HCT116 (cell line): ENCODE measurements around the gene WASF1. TPM values are rescaled to one million over a fixed set of nuclear protein-coding genes. Genes with fewer than 3 reads are reported as not detected.

ENCODE experiments used
- ATAC-seq: fragments of 200-7000 bp; cut with Tn5 transposase; 2 replicates; pipeline ENCODE4 v1.9.1; 2020; ENCODE audit warnings: mild to moderate bottlenecking, moderate library complexity
- BruUV-seq: library from RNA; stranded (reverse); fragments of 400-500 nt; replicated peaks from 2 replicates; lab custom pipeline; 2021; lab: Mats Ljungman, UMichigan
- CTCF ChIA-PET: fragments of 300-600 bp; sonication (Branson Sonifier 250); formaldehyde crosslinking; loops from one replicate; lab custom pipeline; 2021; ENCODE audit warnings: antibody characterized with exemption; lab: Charles Lee
- POLR2A ChIA-PET: fragments of 300-600, 350-600 bp; sonication (Branson Sonifier 250); formaldehyde crosslinking; loops from one replicate; lab custom pipeline; 2021; ENCODE audit warnings: antibody characterized with exemption; lab: Charles Lee
- RAD21 ChIA-PET, 2 experiments: fragments of 300-600 bp; sonication (Branson Sonifier 250); formaldehyde crosslinking; loops; one replicate each; lab custom pipeline; 2023; ENCODE audit warnings: low total read pairs in 2 of 2; ENCODE audit not compliant: uncharacterized antibody in 2 of 2, unreplicated experiment in 2 of 2, low non-redundant PET in 1 of 2; lab: Charles Lee
- DNase-seq: peaks from one replicate; pipeline ENCODE4 v3.0.0-alpha.2; 2010; ENCODE audit warnings: low read depth, low spot score
- H2AFZ ChIP-seq: fragments of 200-600 bp; shearing (Covaris generic), sonication (generic); 2 replicates; pipeline ENCODE4 v1.6.1; 2017; ENCODE audit warnings: low read depth, mixed run types, mixed read lengths, antibody characterized with exemption, low read length; ENCODE audit not compliant: poor library complexity, severe bottlenecking
- H3K27ac ChIP-seq: 2 replicates; pipeline ENCODE4 v1.5.1; 2012; ENCODE audit warnings: low read depth, low read length
- H3K27me3 ChIP-seq: fragments of 200-600 bp; sonication (generic); 2 replicates; pipeline ENCODE4 v1.6.1; 2016; ENCODE audit warnings: mixed run types, low read length, mixed read lengths; ENCODE audit not compliant: insufficient read depth
- H3K36me3 ChIP-seq, 2 experiments: fragments of 200-500 bp in 1 of 2; fragments of 200-600 bp in 1 of 2; sonication (Bioruptor generic) in 1 of 2; sonication (generic) in 1 of 2; 2 replicates each; pipeline versions ENCODE4 v1.5.1 to v1.6.1; 2014 to 2016; ENCODE audit warnings: low read length in 2 of 2, inconsistent platforms in 1 of 2, mixed read lengths in 1 of 2, mixed run types in 1 of 2; ENCODE audit not compliant: insufficient read depth in 2 of 2, control insufficient read depth in 1 of 2
- H3K4me1 ChIP-seq, 2 experiments: fragments of 200-600 bp in 1 of 2; sonication (generic) in 1 of 2; 2 replicates each; pipeline versions ENCODE4 v1.5.1 to v1.6.1; 2012 to 2017; ENCODE audit warnings: low read length in 2 of 2, inconsistent platforms in 1 of 2, mild to moderate bottlenecking in 1 of 2, mixed read lengths in 1 of 2, mixed run types in 1 of 2, moderate library complexity in 1 of 2; ENCODE audit not compliant: insufficient read depth in 2 of 2, control insufficient read depth in 1 of 2
- H3K4me2 ChIP-seq: fragments of 200-600 bp; sonication (generic); 2 replicates; pipeline ENCODE4 v1.6.1; 2017; ENCODE audit warnings: mixed run types, low read length, mixed read lengths
- H3K4me3 ChIP-seq, 2 experiments: fragments of 200-600 bp in 1 of 2; sonication (generic) in 1 of 2; replicated peaks in 1 of 2; 2 replicates each; pipeline ENCODE4 v1.5.1; 2011 to 2016; ENCODE audit warnings: low read length in 2 of 2, control low read depth in 1 of 2, low read depth in 1 of 2, mild to moderate bottlenecking in 1 of 2, mixed read lengths in 1 of 2, mixed run types in 1 of 2
- H3K79me2 ChIP-seq: fragments of 200-600 bp; sonication (generic); 2 replicates; pipeline ENCODE4 v1.6.1; 2017; ENCODE audit warnings: mild to moderate bottlenecking, mixed run types, low read length, moderate library complexity, mixed read lengths; ENCODE audit not compliant: insufficient read depth
- H3K9ac ChIP-seq: fragments of 200-600 bp; sonication (generic); 2 replicates; pipeline ENCODE4 v1.6.1; 2016; ENCODE audit warnings: low read length, mixed read lengths
- H3K9me2 ChIP-seq: fragments of 200-600 bp; sonication (generic), shearing (Covaris generic); 2 replicates; pipeline ENCODE4 v1.6.1; 2017; ENCODE audit warnings: mixed run types, mild to moderate bottlenecking, moderate library complexity; ENCODE audit not compliant: insufficient read depth
- H3K9me3 ChIP-seq, 2 experiments: fragments of 200-500 bp in 1 of 2; fragments of 200-600 bp in 1 of 2; sonication (Bioruptor generic) in 1 of 2; sonication (generic) in 1 of 2; 2 replicates each; pipeline ENCODE4 v1.6.1; 2014 to 2017; ENCODE audit warnings: low read length in 2 of 2, mixed read lengths in 2 of 2, inconsistent platforms in 1 of 2, low read depth in 1 of 2, mild to moderate bottlenecking in 1 of 2, mixed run types in 1 of 2, moderate library complexity in 1 of 2; ENCODE audit not compliant: control insufficient read depth in 1 of 2, insufficient read depth in 1 of 2
- H4K20me1 ChIP-seq: fragments of 200-600 bp; sonication (generic), shearing (Covaris generic); 2 replicates; pipeline ENCODE4 v1.6.1; 2017; ENCODE audit warnings: mixed run types, mild to moderate bottlenecking, moderate library complexity; ENCODE audit not compliant: insufficient read depth
- CBX3 ChIP-seq: IDR thresholded peaks from 2 replicates; pipeline ENCODE4 v1.6.1; 2012; ENCODE audit warnings: low read depth
- CEBPB ChIP-seq: IDR thresholded peaks from 2 replicates; pipeline ENCODE4 v1.6.1; 2012; ENCODE audit warnings: low read depth
- EGR1 ChIP-seq: IDR thresholded peaks from 2 replicates; pipeline ENCODE4 v1.6.1; 2012; ENCODE audit warnings: low read depth
- ELF1 ChIP-seq: IDR thresholded peaks from 2 replicates; pipeline ENCODE4 v1.6.1; 2012; ENCODE audit warnings: low read depth, borderline replicate concordance
- EZH2phosphoT487 ChIP-seq: fragments of 200-600 bp; IDR thresholded peaks from 2 replicates; pipeline ENCODE4 v1.6.1; 2018; ENCODE audit warnings: antibody characterized with exemption, borderline replicate concordance
- JUND ChIP-seq: IDR thresholded peaks from 2 replicates; pipeline ENCODE4 v1.6.1; 2012
- POLR2A ChIP-seq: IDR thresholded peaks from 2 replicates; pipeline ENCODE4 v1.7.0; 2011; ENCODE audit warnings: borderline replicate concordance; ENCODE audit not compliant: insufficient read depth, insufficient read length; ENCODE audit errors: extremely low read depth
- POLR2AphosphoS5 ChIP-seq: IDR thresholded peaks from 2 replicates; pipeline ENCODE4 v1.6.1; 2011; ENCODE audit warnings: mild to moderate bottlenecking, low read depth, low read length, moderate library complexity
- RAD21 ChIP-seq: IDR thresholded peaks from 2 replicates; pipeline ENCODE4 v1.6.1; 2012; ENCODE audit warnings: low read depth, mild to moderate bottlenecking
- SRF ChIP-seq: IDR thresholded peaks from 2 replicates; pipeline ENCODE4 v1.6.1; 2012; ENCODE audit warnings: low read depth
- YY1 ChIP-seq: IDR thresholded peaks from 2 replicates; pipeline ENCODE4 v1.6.1; 2011; ENCODE audit warnings: low read length, low read depth, moderate library complexity, mild to moderate bottlenecking; ENCODE audit not compliant: insufficient replicate concordance; ENCODE audit errors: extremely low read depth
- ZFX ChIP-seq: fragments of 450-650 bp; IDR thresholded peaks from 2 replicates; pipeline ENCODE4 v1.6.1; 2017
- ZNF274 ChIP-seq: fragments of 200-500 bp; sonication (Bioruptor generic); IDR thresholded peaks from 2 replicates; pipeline ENCODE4 v1.6.1; 2014; ENCODE audit warnings: mild to moderate bottlenecking, low read depth, low read length, inconsistent platforms
- intact Hi-C: fragments of 100-400 bp; cut with micrococcal nuclease; formaldehyde crosslinking; loops from 2 replicates; pipeline ENCODE4 v1.10.0; 2022
- total RNA-seq: library from RNA; stranded (reverse); gene quantifications from one replicate; pipeline ENCODE4 v1.2.1, GENCODE V29; 2021; ENCODE audit not compliant: unreplicated experiment
- TF ChIP-seq, protein P1 (sequence below), 3 experiments: fragments of 200-600 bp in 1 of 3; sonication (generic) in 1 of 3; IDR thresholded peaks in 2 of 3; conservative IDR thresholded peaks in 1 of 3; 2 replicates each; pipeline ENCODE4 v1.5.1; 2012 to 2017; ENCODE audit warnings: low read depth in 2 of 3, low read length in 2 of 3, antibody characterized with exemption in 1 of 3, borderline replicate concordance in 1 of 3, control low read depth in 1 of 3, mild to moderate bottlenecking in 1 of 3, mixed read lengths in 1 of 3, mixed run types in 1 of 3, moderate library complexity in 1 of 3; ENCODE audit not compliant: insufficient read depth in 1 of 3
- TF ChIP-seq, protein P2 (sequence below): IDR thresholded peaks from 2 replicates; pipeline ENCODE4 v1.6.1; 2012
- TF ChIP-seq, protein P3 (sequence below): IDR thresholded peaks from 2 replicates; pipeline ENCODE4 v1.6.1; 2012; ENCODE audit warnings: low read depth
- TF ChIP-seq, protein P4 (sequence below): IDR thresholded peaks from 2 replicates; pipeline ENCODE4 v1.6.1; 2012
- TF ChIP-seq, protein P5 (sequence below): IDR thresholded peaks from 2 replicates; pipeline ENCODE4 v1.6.1; 2011; ENCODE audit warnings: mild to moderate bottlenecking, low read length, moderate library complexity; ENCODE audit not compliant: insufficient replicate concordance; ENCODE audit errors: extremely low read depth

The WASF1 gene
- total RNA-seq, 1 experiment from 2014 or later: 25.9 TPM

- Histone ChIP-seq H3K9ac (no peak overlapping the region), H3K36me3 (no peaks in the 10 kb centered on the region), H3K4me2 (no peak overlapping the region), H3K9me3 (no peaks in the 10 kb centered on the region), H2AFZ (no peak overlapping the region), H3K27ac (no peak overlapping the region), H3K27me3 (no peaks in the 10 kb centered on the region), H3K79me2 (no peaks in the 10 kb centered on the region), H3K9me2 (no peaks in the 10 kb centered on the region), H4K20me1 (no peaks in the 10 kb centered on the region), H3K4me3 (no peak overlapping the region), H3K4me1 (no peaks in the 10 kb centered on the region)
- no peak for DNase-seq
- RAD21 ChIA-PET: no interaction called here
- TF ChIP-seq EGR1: no peak
- no peak for TF ChIP-seq SRF
- TF ChIP-seq, protein P1, sequence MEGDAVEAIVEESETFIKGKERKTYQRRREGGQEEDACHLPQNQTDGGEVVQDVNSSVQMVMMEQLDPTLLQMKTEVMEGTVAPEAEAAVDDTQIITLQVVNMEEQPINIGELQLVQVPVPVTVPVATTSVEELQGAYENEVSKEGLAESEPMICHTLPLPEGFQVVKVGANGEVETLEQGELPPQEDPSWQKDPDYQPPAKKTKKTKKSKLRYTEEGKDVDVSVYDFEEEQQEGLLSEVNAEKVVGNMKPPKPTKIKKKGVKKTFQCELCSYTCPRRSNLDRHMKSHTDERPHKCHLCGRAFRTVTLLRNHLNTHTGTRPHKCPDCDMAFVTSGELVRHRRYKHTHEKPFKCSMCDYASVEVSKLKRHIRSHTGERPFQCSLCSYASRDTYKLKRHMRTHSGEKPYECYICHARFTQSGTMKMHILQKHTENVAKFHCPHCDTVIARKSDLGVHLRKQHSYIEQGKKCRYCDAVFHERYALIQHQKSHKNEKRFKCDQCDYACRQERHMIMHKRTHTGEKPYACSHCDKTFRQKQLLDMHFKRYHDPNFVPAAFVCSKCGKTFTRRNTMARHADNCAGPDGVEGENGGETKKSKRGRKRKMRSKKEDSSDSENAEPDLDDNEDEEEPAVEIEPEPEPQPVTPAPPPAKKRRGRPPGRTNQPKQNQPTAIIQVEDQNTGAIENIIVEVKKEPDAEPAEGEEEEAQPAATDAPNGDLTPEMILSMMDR (IDR thresholded peaks at IDR 0.05 in 2 of 3, conservative IDR thresholded peaks at IDR 0.05 in 1 of 3; ENCODE audit: borderline replicate concordance in 1 of 3, insufficient read depth in 1 of 3, low read depth in 2 of 3, low read length in 2 of 3): no peak
- TF ChIP-seq YY1: no peak
- TF ChIP-seq EZH2phosphoT487: no peak
- TF ChIP-seq, protein P2, sequence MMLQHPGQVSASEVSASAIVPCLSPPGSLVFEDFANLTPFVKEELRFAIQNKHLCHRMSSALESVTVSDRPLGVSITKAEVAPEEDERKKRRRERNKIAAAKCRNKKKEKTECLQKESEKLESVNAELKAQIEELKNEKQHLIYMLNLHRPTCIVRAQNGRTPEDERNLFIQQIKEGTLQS: no peak
- no peak for TF ChIP-seq JUND
- no peak for TF ChIP-seq POLR2AphosphoS5
- no peak for TF ChIP-seq POLR2A
- no peak for TF ChIP-seq ZFX
- TF ChIP-seq, protein P3, sequence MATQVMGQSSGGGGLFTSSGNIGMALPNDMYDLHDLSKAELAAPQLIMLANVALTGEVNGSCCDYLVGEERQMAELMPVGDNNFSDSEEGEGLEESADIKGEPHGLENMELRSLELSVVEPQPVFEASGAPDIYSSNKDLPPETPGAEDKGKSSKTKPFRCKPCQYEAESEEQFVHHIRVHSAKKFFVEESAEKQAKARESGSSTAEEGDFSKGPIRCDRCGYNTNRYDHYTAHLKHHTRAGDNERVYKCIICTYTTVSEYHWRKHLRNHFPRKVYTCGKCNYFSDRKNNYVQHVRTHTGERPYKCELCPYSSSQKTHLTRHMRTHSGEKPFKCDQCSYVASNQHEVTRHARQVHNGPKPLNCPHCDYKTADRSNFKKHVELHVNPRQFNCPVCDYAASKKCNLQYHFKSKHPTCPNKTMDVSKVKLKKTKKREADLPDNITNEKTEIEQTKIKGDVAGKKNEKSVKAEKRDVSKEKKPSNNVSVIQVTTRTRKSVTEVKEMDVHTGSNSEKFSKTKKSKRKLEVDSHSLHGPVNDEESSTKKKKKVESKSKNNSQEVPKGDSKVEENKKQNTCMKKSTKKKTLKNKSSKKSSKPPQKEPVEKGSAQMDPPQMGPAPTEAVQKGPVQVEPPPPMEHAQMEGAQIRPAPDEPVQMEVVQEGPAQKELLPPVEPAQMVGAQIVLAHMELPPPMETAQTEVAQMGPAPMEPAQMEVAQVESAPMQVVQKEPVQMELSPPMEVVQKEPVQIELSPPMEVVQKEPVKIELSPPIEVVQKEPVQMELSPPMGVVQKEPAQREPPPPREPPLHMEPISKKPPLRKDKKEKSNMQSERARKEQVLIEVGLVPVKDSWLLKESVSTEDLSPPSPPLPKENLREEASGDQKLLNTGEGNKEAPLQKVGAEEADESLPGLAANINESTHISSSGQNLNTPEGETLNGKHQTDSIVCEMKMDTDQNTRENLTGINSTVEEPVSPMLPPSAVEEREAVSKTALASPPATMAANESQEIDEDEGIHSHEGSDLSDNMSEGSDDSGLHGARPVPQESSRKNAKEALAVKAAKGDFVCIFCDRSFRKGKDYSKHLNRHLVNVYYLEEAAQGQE: no peak
- no peak for TF ChIP-seq ELF1
- TF ChIP-seq CBX3: no peak
- no peak for TF ChIP-seq CEBPB
- TF ChIP-seq, protein P4, sequence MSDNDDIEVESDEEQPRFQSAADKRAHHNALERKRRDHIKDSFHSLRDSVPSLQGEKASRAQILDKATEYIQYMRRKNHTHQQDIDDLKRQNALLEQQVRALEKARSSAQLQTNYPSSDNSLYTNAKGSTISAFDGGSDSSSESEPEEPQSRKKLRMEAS: no peak
- TF ChIP-seq ZNF274: no peak
- no peak for TF ChIP-seq RAD21
- TF ChIP-seq, protein P5, sequence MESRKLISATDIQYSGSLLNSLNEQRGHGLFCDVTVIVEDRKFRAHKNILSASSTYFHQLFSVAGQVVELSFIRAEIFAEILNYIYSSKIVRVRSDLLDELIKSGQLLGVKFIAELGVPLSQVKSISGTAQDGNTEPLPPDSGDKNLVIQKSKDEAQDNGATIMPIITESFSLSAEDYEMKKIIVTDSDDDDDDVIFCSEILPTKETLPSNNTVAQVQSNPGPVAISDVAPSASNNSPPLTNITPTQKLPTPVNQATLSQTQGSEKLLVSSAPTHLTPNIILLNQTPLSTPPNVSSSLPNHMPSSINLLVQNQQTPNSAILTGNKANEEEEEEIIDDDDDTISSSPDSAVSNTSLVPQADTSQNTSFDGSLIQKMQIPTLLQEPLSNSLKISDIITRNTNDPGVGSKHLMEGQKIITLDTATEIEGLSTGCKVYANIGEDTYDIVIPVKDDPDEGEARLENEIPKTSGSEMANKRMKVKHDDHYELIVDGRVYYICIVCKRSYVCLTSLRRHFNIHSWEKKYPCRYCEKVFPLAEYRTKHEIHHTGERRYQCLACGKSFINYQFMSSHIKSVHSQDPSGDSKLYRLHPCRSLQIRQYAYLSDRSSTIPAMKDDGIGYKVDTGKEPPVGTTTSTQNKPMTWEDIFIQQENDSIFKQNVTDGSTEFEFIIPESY: no peak
- CTCF ChIA-PET: no interaction called here
- BruUV-seq: no TSS peak
- no peak for ATAC-seq
- POLR2A ChIA-PET: no interaction called here
- intact Hi-C loops: no loop called here
Measured at GRCh38 chr6:110085285-110085684, 94.2 kb downstream of the WASF1 start.
